ENCODE data around the gene CEMIP2. TPM values are rescaled to one million over a fixed set of nuclear protein-coding genes. Genes with fewer than 3 reads are reported as not detected.

The CEMIP2 gene
- total and polyA plus RNA-seq, 2 of the 13 experiments (the other 11 are each of a cell fraction or from before 2014, with no cell fraction given): 94.3 to 128 TPM

GRCh38 chr9:71741926-71742648, 26.2 kb downstream of the CEMIP2 start (continued):
- peak; percentile 61; the same call in 1 of the 2 replicates for TF ChIP-seq HDAC1 (CRISPR knock-in tag; IDR thresholded peaks at IDR 0.05)
- TF ChIP-seq DRAP1 (CRISPR knock-in tag; IDR thresholded peaks at IDR 0.05): 0 out of 2 replicates have a peak, but pooled peaks have one; percentile 23
- peak; percentile 53; the same call in 1 of the 2 replicates for TF ChIP-seq RXRB (CRISPR knock-in tag; IDR thresholded peaks at IDR 0.05; ENCODE audit: borderline replicate concordance)
- TF ChIP-seq HMG20A (CRISPR knock-in tag; IDR thresholded peaks at IDR 0.05; ENCODE audit: borderline replicate concordance): peak; percentile 80; the same call in 1 of the 2 replicates
- TF ChIP-seq JUNB (CRISPR knock-in tag; IDR thresholded peaks at IDR 0.05; ENCODE audit: borderline replicate concordance): peak; percentile 83; the same call in 1 of the 2 replicates
- peak; percentile 68; the same call in 1 of the 2 replicates for TF ChIP-seq ZNF800 (CRISPR knock-in tag; IDR thresholded peaks at IDR 0.05)
- no peak for TF ChIP-seq THAP8 (CRISPR knock-in tag; IDR thresholded peaks at IDR 0.05; ENCODE audit: borderline replicate concordance)
- peak; percentile 52; the same call in 1 of the 2 replicates for TF ChIP-seq HNF1A (IDR thresholded peaks at IDR 0.05; ENCODE audit: low read depth)
- TF ChIP-seq HNF1A (CRISPR knock-in tag; IDR thresholded peaks at IDR 0.05; ENCODE audit: borderline replicate concordance): peak; percentile 62; the same call in 1 of the 2 replicates
- no peak for TF ChIP-seq ATAD3A (CRISPR knock-in tag; IDR thresholded peaks at IDR 0.05)
- peak; percentile 47; the same call in 1 of the 2 replicates for TF ChIP-seq ONECUT2 (CRISPR knock-in tag; IDR thresholded peaks at IDR 0.05)
- TF ChIP-seq ZKSCAN8 (CRISPR knock-in tag; IDR thresholded peaks at IDR 0.05; ENCODE audit: borderline replicate concordance): peak; percentile 31; the same call in 1 of the 2 replicates
- peak; percentile 78; the same call in 1 of the 2 replicates for TF ChIP-seq ZNF503 (CRISPR knock-in tag; IDR thresholded peaks at IDR 0.05)
- peak; percentile 43 for TF ChIP-seq RARA (CRISPR knock-in tag; IDR thresholded peaks at IDR 0.05)
- TF ChIP-seq ZNF614 (CRISPR knock-in tag; IDR thresholded peaks at IDR 0.05; ENCODE audit: borderline replicate concordance): peak; percentile 83; the same call in 1 of the 2 replicates
- TF ChIP-seq ASH2L (IDR thresholded peaks at IDR 0.05; ENCODE audit: insufficient read length, low read depth, low read length): peak; percentile 70
